NCI-H774 (cell line): ENCODE measurements around the gene NOL4L.

ENCODE experiments used
- DNase-seq: peaks from one replicate; lab custom pipeline; 2025; lab: John Stamatoyannopoulos, UW

The NOL4L gene

GRCh38 chr20:32560989-32561830 lies 23.9 kb downstream of the NOL4L start:
- DNase-seq, result no peak

GRCh38 chr20:32560482-32560988 lies 24.6 kb downstream of the NOL4L start:
- DNase-seq, result no peak

- no peak for DNase-seq
Observed at GRCh38 chr20:32559753-32560380, 25.3 kb downstream of the NOL4L start.

- DNase-seq, result no peak
Observed at GRCh38 chr20:32559205-32559752, 25.9 kb downstream of the NOL4L start.

GRCh38 chr20:32558526-32558925 lies 26.6 kb downstream of the NOL4L start:
- DNase-seq, result no peak

GRCh38 chr20:32557319-32557718 lies 27.8 kb downstream of the NOL4L start:
- no peak for DNase-seq

GRCh38 chr20:32556312-32557184 lies 28.6 kb downstream of the NOL4L start:
- no peak for DNase-seq

GRCh38 chr20:32555584-32555983 lies 29.5 kb downstream of the NOL4L start:
- no peak for DNase-seq

- no peak for DNase-seq
Observed at GRCh38 chr20:32554965-32555289, 30.2 kb downstream of the NOL4L start.

GRCh38 chr20:32553618-32554017 lies 31.5 kb downstream of the NOL4L start:
- DNase-seq, result no peak

GRCh38 chr20:32551693-32552092 lies 33.4 kb downstream of the NOL4L start:
- DNase-seq, result no peak

- DNase-seq, result no peak
Observed at GRCh38 chr20:32549842-32550241, 35.3 kb downstream of the NOL4L start.

GRCh38 chr20:32547753-32548034 lies 37.4 kb downstream of the NOL4L start:
- DNase-seq, result no peak

GRCh38 chr20:32546918-32547752 lies 38.0 kb downstream of the NOL4L start:
- no peak for DNase-seq

- DNase-seq, result no peak
Observed at GRCh38 chr20:32544893-32545840, 40.0 kb downstream of the NOL4L start.

- no peak for DNase-seq
Observed at GRCh38 chr20:32544260-32544722, 40.8 kb downstream of the NOL4L start.

GRCh38 chr20:32543570-32544259 lies 41.4 kb downstream of the NOL4L start:
- DNase-seq, result no peak

GRCh38 chr20:32542259-32542615 lies 42.9 kb downstream of the NOL4L start:
- DNase-seq, result no peak

GRCh38 chr20:32541323-32542258 lies 43.5 kb downstream of the NOL4L start:
- no peak for DNase-seq
